GM19397 (cell line): ENCODE data around the gene PRDX3.
"Not testable (repeated sequence)": the region's sequence is repeated elsewhere in the genome, so short reads cannot be mapped to it uniquely, and the experiment has no call there.

Experiments used
- ATAC-seq: cut with Tn5 transposase; IDR thresholded peaks from one replicate; pipeline ENCODE4 v1.9.1; 2021; ENCODE audit warnings: mild to moderate bottlenecking, moderate library complexity; ENCODE audit not compliant: unreplicated experiment

The PRDX3 gene

DNA sequence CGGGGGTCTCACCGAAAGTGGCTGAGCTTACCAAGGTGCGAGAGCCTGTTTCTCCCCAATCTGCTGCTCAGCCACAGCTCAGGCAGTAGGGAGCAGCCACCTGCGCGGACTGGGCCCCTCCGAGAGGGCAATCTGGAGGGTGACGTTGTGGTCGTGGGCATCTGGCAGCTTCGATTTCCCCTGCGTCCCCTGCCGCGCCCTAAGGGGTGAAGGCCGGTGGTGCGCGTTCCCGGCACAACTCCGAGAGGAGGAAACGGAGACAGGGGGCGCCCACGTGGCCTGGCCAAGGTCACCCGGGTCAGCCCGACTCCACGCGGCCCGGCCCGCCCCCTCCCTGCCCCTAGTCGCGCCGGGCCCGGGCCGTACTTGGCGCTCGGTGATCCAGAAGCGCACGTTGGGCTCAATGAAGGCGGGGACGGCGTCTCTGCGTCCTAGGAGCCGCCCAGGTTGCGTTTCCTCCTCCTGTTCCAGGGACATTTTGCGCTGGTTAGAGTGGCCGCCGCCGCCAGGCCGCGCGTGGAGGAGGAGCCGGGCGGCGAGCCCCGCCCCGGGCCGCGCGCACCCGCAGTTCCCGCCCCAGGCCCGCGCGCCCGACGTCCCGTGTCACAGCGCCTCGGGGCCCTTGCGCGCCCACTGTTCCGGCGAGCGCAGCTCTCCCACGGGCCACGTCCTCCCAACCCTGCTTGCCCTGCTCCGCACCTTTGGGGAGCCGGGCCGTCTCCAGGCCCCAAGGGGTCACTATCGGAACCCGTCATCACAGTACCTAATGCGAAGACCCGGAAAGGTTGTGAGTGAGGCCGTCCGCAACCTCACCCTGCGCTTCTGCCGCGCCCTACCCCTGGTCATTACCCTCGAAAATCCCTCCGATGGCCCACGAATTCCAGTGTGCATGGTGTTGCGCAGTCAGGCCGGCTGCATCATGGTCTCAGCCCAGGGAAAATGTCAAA, 13.2 kb downstream of the PRDX3 start, which contains the start of gene SFXN4:
Gene SFXN4, minus strand, starts transcription at position 544 of the 947 bp plus-strand sequence. Its CDS starts 67 bp downstream, at position 477.
- peak; percentile 83 for ATAC-seq

DNA sequence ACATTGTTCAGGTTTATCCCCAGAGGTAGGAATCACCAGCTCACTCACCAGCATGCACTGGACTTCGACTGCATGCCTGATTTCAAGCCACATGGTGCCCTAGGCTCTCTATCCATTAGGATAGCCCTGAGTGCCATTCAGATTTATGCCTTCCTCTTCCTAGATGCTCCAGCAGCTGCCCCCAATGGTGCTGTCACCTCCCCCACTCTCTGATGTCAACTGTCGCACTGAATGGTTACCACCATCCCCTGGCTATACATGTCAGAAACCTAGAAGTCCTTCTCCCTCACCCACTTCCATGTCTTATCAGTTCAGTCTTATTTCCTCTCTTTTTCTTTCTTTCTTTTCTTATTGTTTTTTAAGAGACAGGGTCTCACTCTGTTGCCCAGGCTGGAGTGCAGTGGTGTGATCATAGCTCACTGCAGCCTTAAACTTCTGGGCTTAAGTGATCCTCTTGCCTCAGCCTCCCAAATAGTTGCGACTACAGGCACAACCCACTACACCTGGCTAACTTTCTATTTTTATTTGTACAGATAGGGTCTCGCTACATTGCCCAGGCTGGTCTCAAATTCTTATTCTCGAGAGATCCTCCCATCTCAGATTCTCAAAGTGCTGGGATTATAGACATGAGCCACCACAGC, 16.0 kb downstream of the PRDX3 start:
- no peak for ATAC-seq

DNA sequence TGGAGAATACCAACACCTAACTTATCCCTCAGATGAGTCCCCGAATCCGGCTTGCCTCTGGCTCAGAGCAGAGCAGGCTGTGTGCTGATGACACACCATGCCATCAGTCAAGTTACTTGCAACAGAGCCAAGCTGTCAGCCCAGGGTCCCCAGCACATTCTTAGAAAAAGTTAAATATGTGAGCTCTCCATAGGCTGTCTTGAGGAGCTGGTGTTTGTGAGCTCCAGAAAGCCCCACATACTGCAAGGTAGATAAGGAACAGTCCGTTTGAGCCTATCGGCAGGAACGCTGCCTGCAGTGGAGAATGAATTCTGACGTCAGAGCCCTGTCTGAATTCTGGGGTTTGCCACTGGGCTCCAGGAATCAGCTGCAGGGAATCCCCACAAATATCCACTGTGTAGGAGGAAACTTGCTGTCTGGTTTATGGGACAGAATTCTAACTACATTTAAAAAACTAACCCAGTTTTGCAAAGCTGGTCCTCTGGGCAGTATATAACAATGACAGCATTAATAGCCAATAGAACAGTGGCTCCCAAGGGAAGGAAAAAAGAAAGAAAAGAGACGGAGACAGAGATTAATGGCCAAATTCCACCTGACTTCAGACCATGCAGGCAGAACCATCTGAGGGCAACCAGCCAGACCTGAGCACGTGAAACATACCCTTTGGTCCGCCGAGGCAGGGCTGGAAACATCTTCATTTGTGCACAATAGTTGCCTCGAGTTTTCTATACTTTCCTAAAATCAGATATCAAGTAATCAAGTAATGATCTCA, 16.7 kb downstream of the PRDX3 start:
- ATAC-seq = no peak

DNA sequence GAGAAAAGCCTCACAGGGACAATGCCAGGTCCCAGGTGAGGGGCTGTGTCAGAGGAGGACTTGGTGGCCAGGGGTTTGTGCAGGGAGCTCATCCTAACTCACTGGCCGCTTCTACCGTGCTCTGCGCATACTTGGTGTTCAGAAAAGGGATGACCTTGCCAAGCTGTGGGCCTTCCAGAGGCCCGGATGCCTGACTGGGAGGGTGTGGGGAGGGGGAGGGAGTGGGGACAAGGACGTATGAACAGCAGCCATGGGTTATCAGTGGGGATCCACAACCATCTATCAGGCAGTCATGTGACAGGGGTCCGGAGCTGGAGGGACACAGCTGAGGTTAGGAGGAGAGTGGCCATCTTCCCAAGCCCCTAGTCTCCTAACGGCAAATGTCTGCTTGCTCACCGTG, 19.3 kb downstream of the PRDX3 start:
- no peak for ATAC-seq

DNA sequence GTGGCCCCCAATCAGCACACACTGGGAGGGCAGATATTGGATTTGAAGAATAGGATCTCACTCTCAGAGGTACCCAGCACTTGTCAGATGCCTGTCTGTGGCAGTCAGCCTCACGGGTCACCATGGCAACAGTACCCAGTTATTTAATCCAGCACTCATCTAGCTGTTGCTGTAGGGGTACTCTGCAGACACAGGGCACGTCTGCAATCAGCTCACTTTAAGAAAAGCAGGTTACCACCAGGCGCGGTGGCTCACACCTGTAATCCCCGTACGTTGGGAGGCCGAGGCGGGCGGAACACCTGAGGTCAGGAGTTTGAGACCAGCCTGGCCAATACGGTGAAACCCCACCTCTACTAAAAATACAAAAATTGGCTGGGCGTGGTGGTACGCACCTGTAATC, 25.0 kb downstream of the PRDX3 start:
- ATAC-seq = no peak

DNA sequence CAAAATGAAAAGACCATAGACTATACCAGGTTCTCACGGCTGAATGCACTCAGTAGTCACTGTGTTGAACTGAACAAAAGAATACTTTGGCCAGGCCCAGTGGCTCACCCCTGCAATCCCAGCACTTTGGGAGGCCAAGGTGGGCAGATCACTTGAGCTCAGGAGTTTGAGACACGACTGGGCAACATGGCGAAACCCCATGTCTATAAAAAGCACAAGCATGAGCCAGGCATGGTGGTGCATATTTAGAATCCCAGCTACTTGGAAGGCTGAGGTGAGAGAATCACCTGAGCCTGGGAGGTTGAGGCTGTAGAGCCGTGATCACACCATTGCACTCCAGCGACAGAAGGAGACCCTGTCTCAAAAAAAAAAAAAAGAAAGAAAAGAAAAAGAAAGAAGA, 25.6 kb downstream of the PRDX3 start:
- ATAC-seq = no peak

DNA sequence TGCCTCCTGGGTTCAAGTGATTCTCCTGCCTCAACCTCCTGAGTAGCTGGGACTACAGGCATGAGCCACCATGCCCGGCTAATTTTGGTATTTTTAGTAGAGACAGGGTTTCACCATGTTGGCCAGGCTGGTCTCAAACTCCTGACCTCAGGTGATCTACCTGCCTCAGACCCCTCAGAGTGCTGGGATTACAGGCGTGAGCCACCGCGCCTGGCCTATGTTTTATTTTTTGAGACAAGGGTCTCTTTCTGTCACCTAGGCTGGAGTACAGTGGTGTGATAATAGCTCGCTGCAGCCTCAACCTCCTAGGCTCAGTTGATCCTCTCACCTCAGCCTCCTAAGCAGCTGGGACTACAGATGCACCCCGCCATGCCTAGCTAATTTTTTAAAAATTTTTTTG, 27.0 kb downstream of the PRDX3 start:
- not testable (repeated sequence) for ATAC-seq

DNA sequence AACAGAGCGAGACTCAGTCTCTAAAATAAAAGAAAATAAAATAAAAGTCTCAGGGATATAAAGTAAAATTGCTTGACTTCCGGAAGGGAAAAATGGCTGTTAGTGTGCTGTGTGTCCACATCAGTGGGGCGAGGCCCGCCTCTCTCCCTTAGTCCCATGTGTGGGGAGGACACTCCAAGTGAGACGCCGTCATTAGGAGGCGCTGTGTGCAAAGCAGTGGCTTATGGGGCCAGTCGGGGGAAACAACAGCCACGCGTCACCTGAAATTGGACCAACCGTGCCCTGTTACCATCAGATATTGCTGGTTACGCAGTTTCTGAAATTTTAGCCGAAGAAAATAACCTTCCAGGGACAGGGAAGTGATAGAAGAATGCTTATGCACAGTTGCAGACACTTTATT, 28.9 kb downstream of the PRDX3 start:
- ATAC-seq = no peak

DNA sequence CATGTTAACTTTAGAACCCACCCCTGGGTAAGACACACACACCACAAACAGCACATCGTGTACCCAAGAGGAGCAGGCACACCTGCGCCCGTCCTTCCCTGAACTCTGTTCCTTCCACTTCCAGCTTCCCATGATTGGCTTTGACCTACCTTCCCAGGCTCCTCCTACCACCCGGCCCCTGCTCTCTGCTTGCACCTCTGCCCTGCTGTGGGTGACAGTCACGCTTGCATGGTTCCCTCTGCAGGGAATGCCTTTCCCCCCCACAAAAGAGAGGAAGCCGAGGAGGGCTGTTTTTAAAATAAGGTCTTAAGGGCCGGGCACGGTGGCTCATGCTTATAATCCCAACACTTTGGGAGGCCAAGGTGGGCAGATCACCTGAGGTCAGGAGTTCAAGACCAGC, 29.5 kb downstream of the PRDX3 start:
- ATAC-seq = no peak

DNA sequence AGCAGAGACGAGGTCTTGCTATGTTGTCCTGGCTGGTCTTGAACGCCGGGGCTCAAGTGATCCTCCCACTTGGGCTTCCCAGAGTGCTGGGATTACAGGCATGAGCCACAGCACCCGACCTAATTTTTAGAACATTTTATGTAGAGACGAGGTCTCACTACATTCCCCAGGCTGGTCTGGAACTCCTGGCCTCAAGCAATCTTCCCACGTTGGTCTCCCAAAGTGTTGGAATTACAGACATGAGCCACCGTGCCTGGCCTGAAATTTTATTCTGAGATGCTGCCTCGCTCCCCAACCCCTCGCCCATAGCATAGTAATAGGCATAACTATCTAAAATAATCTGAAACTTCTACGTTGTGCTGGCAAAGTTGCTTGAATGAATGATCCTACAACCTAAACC, 35.0 kb downstream of the PRDX3 start:
- no peak for ATAC-seq

DNA sequence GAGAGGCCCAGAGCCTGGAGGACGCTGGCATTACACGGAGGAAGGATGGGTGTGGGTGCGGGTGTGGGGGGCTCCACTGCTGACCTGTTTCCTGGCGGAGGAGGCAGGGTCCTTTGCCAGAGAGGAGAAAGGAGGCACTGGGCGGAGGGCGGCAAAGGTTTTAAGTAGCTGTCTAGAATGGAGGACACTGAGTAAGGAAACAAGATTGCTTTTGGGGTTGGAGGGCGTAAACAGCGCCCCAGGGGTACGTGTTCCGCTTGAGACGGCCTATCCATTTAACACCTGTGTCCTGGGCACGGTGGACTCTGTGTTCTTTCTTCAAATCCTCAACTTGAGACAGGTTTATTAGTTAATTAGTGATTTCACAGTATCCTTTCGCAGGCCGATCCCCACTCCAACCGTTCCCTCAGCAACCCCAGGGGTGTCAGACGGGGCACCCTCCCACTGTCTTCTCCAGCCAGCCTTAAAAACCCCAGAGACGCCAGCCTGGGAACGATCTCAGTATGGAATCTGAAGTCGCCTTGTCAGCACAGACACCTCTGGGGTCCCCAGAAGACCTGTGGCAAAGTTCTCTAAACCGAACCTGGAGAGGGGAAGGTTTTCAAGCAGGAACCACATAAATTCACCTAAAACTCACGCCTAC, 37.9 kb downstream of the PRDX3 start:
- no peak for ATAC-seq

DNA sequence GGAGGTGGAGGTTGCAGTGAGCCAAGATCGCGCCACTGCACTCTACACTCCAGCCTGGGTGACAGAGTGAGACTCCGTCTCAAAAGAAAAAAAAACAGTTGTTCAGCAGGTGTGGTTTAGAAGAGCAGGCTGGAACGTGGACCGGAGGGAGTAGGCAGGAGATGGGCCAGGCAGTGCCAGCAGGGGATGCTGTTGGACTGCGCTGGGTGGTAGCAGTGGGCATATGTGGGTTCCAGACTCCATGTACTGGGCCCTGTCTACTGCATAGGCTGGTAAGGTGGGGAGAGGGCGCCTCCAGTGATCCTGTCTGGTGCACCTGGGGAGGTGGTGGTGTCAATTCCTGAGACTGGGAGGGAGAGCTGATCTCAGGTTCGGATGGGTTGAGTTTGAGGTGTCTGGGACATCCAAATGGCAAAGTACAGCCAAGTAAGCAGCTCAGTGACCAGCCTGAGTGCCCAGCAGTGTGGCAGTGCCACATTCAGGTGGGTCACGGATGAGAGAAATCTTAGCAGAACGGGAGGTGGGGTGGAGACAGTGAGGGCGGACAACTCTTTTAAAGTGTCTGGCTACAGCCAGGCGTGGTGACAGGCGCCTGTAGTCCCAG, 39.0 kb downstream of the PRDX3 start:
- ATAC-seq = no peak

DNA sequence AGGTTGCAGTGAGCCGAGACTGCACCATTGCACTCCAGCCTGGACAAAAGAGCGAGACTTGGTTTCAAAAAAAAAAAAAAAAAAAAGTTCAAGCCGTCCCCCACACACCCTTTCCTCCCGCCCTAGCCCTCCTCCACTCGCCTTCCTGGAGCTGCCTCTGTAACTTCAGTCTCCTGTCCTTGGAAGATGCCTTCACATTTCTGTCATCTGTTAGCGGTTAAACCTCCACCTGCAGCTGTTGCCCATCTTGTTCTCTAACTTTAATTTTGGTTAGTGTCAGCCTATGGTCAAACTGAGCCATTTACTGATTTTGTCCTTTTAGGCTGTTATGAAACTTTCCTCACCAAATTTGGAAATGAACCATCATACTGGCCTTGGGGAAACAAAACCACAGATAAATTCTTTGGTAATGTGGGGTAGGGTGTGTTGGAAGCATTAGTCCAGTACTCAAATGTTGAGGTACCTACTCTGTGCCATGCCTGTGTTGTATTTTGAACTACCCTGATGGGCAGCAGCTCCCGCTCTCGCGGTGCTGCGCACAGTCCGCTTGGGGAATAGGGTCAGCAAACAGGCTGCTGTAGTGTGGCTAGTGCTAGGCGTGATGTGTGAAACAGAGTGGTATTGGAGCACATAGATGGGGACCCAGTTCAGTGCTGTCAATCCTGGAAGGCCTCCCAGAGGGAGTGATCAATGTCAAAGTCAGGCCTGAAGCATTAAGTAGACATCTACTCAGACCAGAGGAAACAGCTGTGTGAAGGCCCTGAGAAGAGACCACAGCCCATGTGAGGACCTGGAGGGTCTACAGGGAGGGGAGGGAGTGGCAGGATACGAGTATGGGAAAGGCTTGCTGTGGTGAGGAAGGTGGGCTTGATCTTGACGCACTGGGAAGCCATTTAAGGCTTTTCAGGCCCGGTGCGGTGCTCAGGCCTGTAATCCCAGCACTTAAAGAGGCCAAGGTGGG, 40.0 kb downstream of the PRDX3 start:
- no peak for ATAC-seq

DNA sequence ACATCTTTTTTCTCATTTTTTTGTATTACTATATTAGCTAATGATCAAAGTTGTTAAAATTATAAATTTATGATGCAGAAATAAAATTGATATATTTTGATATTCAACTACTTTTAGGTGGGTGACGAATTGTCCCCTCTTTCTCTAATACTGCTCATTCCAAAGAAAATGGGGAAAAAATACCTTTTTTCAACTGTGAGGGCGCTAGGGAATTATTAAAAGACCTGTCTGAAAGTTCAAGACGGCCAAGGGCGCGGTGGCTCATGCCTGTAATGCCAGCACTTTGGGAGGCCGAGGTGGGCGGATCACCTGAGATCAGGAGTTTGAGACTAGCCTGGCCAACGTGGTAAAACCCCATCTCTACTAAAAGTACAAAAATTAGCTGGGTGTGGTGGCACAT, 40.7 kb downstream of the PRDX3 start:
- not testable (repeated sequence) for ATAC-seq

DNA sequence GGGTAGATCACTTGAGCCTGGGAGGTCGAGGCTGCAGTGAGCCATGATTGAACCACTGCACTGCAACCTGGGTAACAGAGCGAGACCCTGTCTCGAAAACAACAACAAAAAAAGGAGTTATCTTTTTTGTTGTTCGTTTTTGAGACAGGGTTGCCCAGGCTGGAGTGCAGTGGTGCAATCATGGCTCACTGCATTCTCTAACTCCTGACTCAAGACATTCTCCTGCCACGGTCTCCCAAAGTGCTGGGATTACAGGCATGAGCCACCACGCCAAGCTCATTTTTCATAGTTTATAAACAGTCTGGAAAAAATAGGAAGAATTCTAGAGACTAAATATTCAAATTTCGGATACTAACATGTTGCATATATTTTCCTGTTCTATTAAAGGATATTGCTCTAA, 42.5 kb downstream of the PRDX3 start:
- ATAC-seq = no peak

DNA sequence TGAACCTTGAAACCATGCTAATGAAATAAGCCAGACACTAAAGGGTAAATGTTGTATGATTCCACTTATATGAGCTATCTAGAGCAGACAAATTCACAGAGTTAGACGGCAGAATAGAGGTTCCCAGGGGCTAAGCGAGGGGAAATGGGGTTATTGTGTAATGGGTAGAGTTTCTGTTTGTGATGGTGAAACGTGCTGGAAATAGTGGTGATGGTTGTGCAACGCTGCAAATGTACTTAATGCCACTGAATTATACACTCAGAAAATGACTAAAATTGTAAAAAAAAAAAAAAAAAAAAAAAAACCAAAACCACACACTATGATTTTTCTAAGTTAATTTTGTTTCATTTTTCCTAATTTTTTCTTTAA, 43.1 kb downstream of the PRDX3 start:
- ATAC-seq = no peak

DNA sequence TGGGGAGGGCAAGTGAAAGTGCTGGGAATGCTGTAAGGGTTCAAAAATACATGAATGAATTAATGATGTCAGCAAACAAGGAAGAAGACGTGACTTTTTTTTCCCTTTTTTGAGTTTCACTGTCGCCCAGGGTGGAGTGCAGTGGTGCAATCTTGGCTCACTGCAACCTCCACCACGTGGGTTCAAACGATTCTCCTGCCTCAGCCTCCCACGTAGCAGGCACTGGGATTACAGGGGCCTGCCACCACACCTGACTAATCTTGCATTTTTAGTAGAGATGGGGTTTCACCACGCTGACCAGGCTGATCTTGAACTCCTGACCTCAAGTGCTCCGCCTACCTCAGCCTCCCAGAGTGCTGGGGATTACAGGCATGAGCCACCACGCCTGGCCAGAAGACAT, 44.7 kb downstream of the PRDX3 start:
- no peak for ATAC-seq

DNA sequence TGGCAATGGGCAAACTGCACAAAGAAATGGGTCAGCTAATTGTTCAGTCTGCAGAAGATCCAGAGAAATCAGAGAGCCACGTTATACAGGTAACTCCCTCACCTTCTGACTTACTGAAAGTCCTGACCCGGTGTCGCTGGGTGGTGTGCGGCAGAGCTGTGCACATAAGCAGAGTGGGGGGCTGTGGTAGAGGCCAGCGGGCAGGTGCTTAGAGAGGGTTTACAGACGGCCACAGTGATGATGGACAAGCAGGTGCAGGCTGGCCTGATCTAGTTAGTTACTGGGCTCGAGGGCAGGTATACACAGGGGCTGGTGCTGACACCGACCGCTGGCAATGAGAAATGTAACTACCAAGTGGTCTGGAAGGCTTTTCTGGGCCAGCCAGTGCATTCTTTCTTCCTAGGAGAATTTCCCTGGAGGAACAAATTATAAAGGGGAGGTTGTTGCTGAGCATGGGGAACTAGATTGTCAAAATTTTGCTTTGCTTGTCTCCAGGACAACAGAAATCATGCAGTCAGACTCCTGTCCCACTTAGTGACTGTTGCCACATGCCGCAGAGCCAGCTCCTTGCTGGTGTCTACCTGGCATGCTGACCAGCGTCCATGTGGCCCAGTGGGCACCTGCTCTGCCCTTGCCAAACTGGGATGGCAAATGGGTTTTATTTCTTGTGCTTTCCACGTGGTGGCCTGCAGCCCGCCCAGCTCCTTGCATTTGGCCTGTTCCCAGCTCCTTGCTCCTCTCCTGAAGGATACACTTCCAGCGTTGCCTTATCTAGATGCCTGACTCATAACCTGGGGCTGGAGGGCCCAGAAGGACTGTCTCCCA, 45.9 kb downstream of the PRDX3 start:
- no peak for ATAC-seq
